Endothelial cell of umbilical vein (primary cell): ENCODE results near the gene FOXK1. TPM values are rescaled to one million over a fixed set of nuclear protein-coding genes. Genes with fewer than 3 reads are reported as not detected.

Experiments
- BruUV-seq: library from RNA; stranded (reverse); fragments of 400-500 nt; replicated peaks from 2 replicates; lab custom pipeline; 2021; lab: Mats Ljungman, UMichigan
- CTCF ChIA-PET: fragments of 300-600, 350-600 bp; sonication (Branson Sonifier 250); formaldehyde crosslinking; loops from one replicate; lab custom pipeline; 2021; ENCODE audit warnings: antibody characterized with exemption, inconsistent platforms; lab: Charles Lee
- POLR2A ChIA-PET: fragments of 300-600, 350-600 bp; sonication (Branson Sonifier 250); formaldehyde crosslinking; loops from one replicate; lab custom pipeline; 2021; ENCODE audit warnings: antibody characterized with exemption, inconsistent platforms; lab: Charles Lee
- DNase-seq: peaks from one replicate; pipeline ENCODE4 v3.0.0-alpha.2; 2011; ENCODE audit warnings: low read depth, low spot score
- FAIRE-seq: peaks from 2 replicates; lab custom pipeline; 2011; peaks lifted over from hg19 to GRCh38; lab: Jason Lieb, UNC
- H2AFZ ChIP-seq: 2 replicates; pipeline ENCODE4 v1.6.0; 2012; ENCODE audit warnings: low read depth, low read length, control low read depth, inconsistent platforms
- H3K27ac ChIP-seq: 2 replicates; pipeline ENCODE4 v1.5.1; 2011; ENCODE audit warnings: low read depth, mild to moderate bottlenecking, control low read depth, low read length, moderate library complexity; ENCODE audit not compliant: insufficient read depth
- H3K27me3 ChIP-seq, 2 experiments: 2 replicates each; pipeline versions ENCODE4 v1.6.0 to v1.6.1; 2011; ENCODE audit warnings: low read length in 2 of 2, mixed read lengths in 1 of 2; ENCODE audit not compliant: control insufficient read depth in 2 of 2, insufficient read depth in 2 of 2
- H3K36me3 ChIP-seq, 2 experiments: 2 replicates in 1 of 2; 3 replicates in 1 of 2; pipeline ENCODE4 v1.5.1; 2011; ENCODE audit warnings: low read length in 2 of 2, mild to moderate bottlenecking in 1 of 2, moderate library complexity in 1 of 2; ENCODE audit not compliant: control insufficient read depth in 2 of 2, insufficient read depth in 2 of 2; ENCODE audit errors: extremely low read depth in 1 of 2
- H3K4me1 ChIP-seq: 3 replicates; pipeline ENCODE4 v1.5.1; 2011; ENCODE audit warnings: mild to moderate bottlenecking, low read length; ENCODE audit not compliant: control insufficient read depth, insufficient read depth; ENCODE audit errors: extremely low read depth
- H3K4me2 ChIP-seq: 2 replicates; pipeline ENCODE4 v1.6.1; 2011; ENCODE audit warnings: low read length, control low read depth, mixed read lengths; ENCODE audit not compliant: insufficient read depth
- H3K4me3 ChIP-seq, 3 experiments: fragments of 200-600 bp in 1 of 3; sonication (generic), shearing (Covaris generic) in 1 of 3; replicated peaks in 1 of 3; 2 replicates each; pipeline ENCODE4 v1.5.1; 2011 to 2016; ENCODE audit warnings: control low read depth in 3 of 3, low read length in 3 of 3, mild to moderate bottlenecking in 2 of 3, inconsistent platforms in 1 of 3, low read depth in 1 of 3, moderate library complexity in 1 of 3; ENCODE audit not compliant: insufficient read depth in 1 of 3
- H3K79me2 ChIP-seq: 2 replicates; pipeline ENCODE4 v1.6.0; 2012; ENCODE audit warnings: low read length, inconsistent platforms; ENCODE audit not compliant: control insufficient read depth, insufficient read depth
- H3K9ac ChIP-seq: replicated peaks from 2 replicates; pipeline ENCODE3; 2011; ENCODE audit warnings: low read length, control low read depth; ENCODE audit not compliant: insufficient read depth; ENCODE audit errors: extremely low read depth
- H3K9me1 ChIP-seq: replicated peaks from 3 replicates; pipeline ENCODE4 v1.6.0; 2011; ENCODE audit warnings: mild to moderate bottlenecking, low read length; ENCODE audit not compliant: control insufficient read depth, insufficient read depth; ENCODE audit errors: extremely low read depth
- H3K9me3 ChIP-seq: replicated peaks from 2 replicates; pipeline ENCODE4 v1.5.1; 2012; ENCODE audit warnings: low read length, inconsistent platforms; ENCODE audit not compliant: control insufficient read depth, insufficient read depth
- H4K20me1 ChIP-seq: replicated peaks from 2 replicates; pipeline ENCODE3; 2011; ENCODE audit warnings: mild to moderate bottlenecking, low read length; ENCODE audit not compliant: control insufficient read depth, insufficient read depth; ENCODE audit errors: extremely low read depth
- CTCF ChIP-seq, 2 donors: IDR thresholded peaks; 1 replicate in 1 of 2; 2 replicates in 1 of 2; pipeline ENCODE4 v1.5.1; 2011; ENCODE audit warnings: low read length in 2 of 2, mild to moderate bottlenecking in 2 of 2, moderate library complexity in 2 of 2, control low read depth in 1 of 2, inconsistent platforms in 1 of 2, low read depth in 1 of 2; ENCODE audit not compliant: insufficient read depth in 1 of 2; ENCODE audit errors: extremely low read depth in 1 of 2
- EZH2 ChIP-seq: IDR thresholded peaks from 2 replicates; pipeline ENCODE4 v1.6.1; 2012; ENCODE audit warnings: borderline replicate concordance, low read depth, mild to moderate bottlenecking, moderate library complexity, low read length, inconsistent platforms; ENCODE audit not compliant: severe bottlenecking
- FOS ChIP-seq: IDR thresholded peaks from 2 replicates; pipeline ENCODE4 v1.6.1; 2011; ENCODE audit warnings: mild to moderate bottlenecking, low read length, moderate library complexity, borderline replicate concordance; ENCODE audit not compliant: insufficient read depth
- GATA2 ChIP-seq: IDR thresholded peaks from 2 replicates; pipeline ENCODE4 v1.7.0; 2011; ENCODE audit warnings: low read depth, mild to moderate bottlenecking, moderate library complexity, mixed read lengths, low read length; ENCODE audit not compliant: insufficient read length, insufficient read depth
- JUN ChIP-seq: IDR thresholded peaks from 2 replicates; pipeline ENCODE4 v1.6.1; 2011; ENCODE audit warnings: borderline replicate concordance, low read depth; ENCODE audit not compliant: insufficient read length, insufficient read depth
- MYC ChIP-seq: IDR thresholded peaks from one replicate; pipeline ENCODE4 v1.6.1; 2011; ENCODE audit warnings: mild to moderate bottlenecking, low read depth, low read length
- POLR2A ChIP-seq: IDR thresholded peaks from 2 replicates; pipeline ENCODE4 v1.6.1; 2012; ENCODE audit warnings: low read depth, mild to moderate bottlenecking, control low read depth, low read length
- POLR2AphosphoS5 ChIP-seq: IDR thresholded peaks from 2 replicates; pipeline ENCODE4 v1.6.1; 2012; ENCODE audit warnings: low read depth, mild to moderate bottlenecking, control low read depth, low read length, moderate library complexity; ENCODE audit not compliant: insufficient read depth
- dilution Hi-C: fragments of 300-500 bp; cut with MboI; formaldehyde crosslinking; loops from one replicate; pipeline ENCODE4 v1.15.0; 2019; ENCODE audit warnings: low sequenced_read_pairs; ENCODE audit not compliant: extremely low pct_ligation_motif_present
- intact Hi-C: fragments of 100-400 bp; cut with micrococcal nuclease; formaldehyde crosslinking; loops from one replicate; pipeline ENCODE4 v1.10.0; 2022
- polyA plus RNA-seq, 4 experiments: library from polyadenylated mRNA; depleted of rRNA in 3 of 4; stranded (reverse) in 3 of 4; unstranded in 1 of 4; fragments of >200 nt; gene quantifications; 2 replicates each; pipeline versions ENCODE4 v1.2.1 to v1.2.3, GENCODE V29; 2011 to 2012; ENCODE audit warnings: missing spikeins in 1 of 4
- total RNA-seq: library from RNA; stranded (reverse); gene quantifications from 2 replicates; pipeline ENCODE4 v1.2.3, GENCODE V29; 2021
- TF ChIP-seq, protein P1 (sequence below): IDR thresholded peaks from 2 replicates; pipeline ENCODE4 v1.6.1; 2011; ENCODE audit not compliant: insufficient read depth, insufficient read length

The FOXK1 gene
- total and polyA plus RNA-seq, 2 donors (not counting 3 experiments of a cell fraction or from before 2014, with no cell fraction given), result 8.0 to 52.1 TPM

- Histone ChIP-seq H3K9ac (no peak overlapping the region), H3K9me1 (no peaks in the 10 kb centered on the region), H3K4me2 (no peak overlapping the region), H3K4me3 (no peak overlapping the region), H3K79me2 (peaks cover 90% of the 10 kb centered on the region), H2AFZ (no peak overlapping the region), H4K20me1 (no peaks in the 10 kb centered on the region), H3K27me3 (no peaks in the 10 kb centered on the region), H3K9me3 (no peaks in the 10 kb centered on the region), H3K4me1 (no peaks in the 10 kb centered on the region), H3K36me3 (peaks cover 0 to 3% of the 10 kb centered on the region in 2 experiments), H3K27ac (no peak overlapping the region)
- TF ChIP-seq POLR2A (no peak), GATA2 (no peak), POLR2AphosphoS5 (no peak), MYC (no peak), JUN (no peak), EZH2 (no peak), CTCF (IDR thresholded peaks at IDR 0.05; ENCODE audit: extremely low read depth in 1 of 2, insufficient read depth in 1 of 2, low read depth in 1 of 2, low read length in 2 of 2) (no peak), FOS (no peak)
- TF ChIP-seq, protein P1, sequence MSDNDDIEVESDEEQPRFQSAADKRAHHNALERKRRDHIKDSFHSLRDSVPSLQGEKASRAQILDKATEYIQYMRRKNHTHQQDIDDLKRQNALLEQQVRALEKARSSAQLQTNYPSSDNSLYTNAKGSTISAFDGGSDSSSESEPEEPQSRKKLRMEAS, result no peak
- DNase-seq (no peak), FAIRE-seq (peak; percentile 43)
- dilution Hi-C loops, result no loop called here
- intact Hi-C loops, result no loop called here
- no TSS peak for BruUV-seq
- CTCF ChIA-PET, result no interaction called here
- POLR2A ChIA-PET, result no interaction called here
Measured at GRCh38 chr7:4714161-4714700, 32.1 kb downstream of the FOXK1 start.
